Eye (tissue), 1 donor: ENCODE measurements around the gene LPCAT1.
A peak's percentile ranks its signal among the peaks of the same experiment; 100 is the strongest.

ENCODE experiments used
- DNase-seq: peaks from one replicate; pipeline ENCODE4 v3.0.0-alpha.2; 2015

Gene LPCAT1

GRCh38 chr5:1493413-1493812, 30.3 kb downstream of the LPCAT1 start:
- DNase-seq: no peak

GRCh38 chr5:1492757-1493156, 31.0 kb downstream of the LPCAT1 start:
- no peak for DNase-seq

- DNase-seq: no peak
Measured at GRCh38 chr5:1490376-1490775, 33.4 kb downstream of the LPCAT1 start.

GRCh38 chr5:1489754-1490153, 34.0 kb downstream of the LPCAT1 start:
- no peak for DNase-seq

GRCh38 chr5:1488882-1489680, 34.7 kb downstream of the LPCAT1 start:
- DNase-seq: no peak

- DNase-seq: no peak
Measured at GRCh38 chr5:1487079-1487764, 36.5 kb downstream of the LPCAT1 start.

GRCh38 chr5:1486271-1486670, 37.5 kb downstream of the LPCAT1 start:
- DNase-seq: no peak

GRCh38 chr5:1485579-1486118, 38.1 kb downstream of the LPCAT1 start:
- DNase-seq: no peak

- DNase-seq: no peak
Measured at GRCh38 chr5:1484730-1485578, 38.8 kb downstream of the LPCAT1 start.

- DNase-seq: no peak
Measured at GRCh38 chr5:1483856-1484729, 39.7 kb downstream of the LPCAT1 start.

- no peak for DNase-seq
Measured at GRCh38 chr5:1483064-1483463, 40.7 kb downstream of the LPCAT1 start.

- DNase-seq: no peak
Measured at GRCh38 chr5:1481959-1482331, 41.8 kb downstream of the LPCAT1 start.

- no peak for DNase-seq
Measured at GRCh38 chr5:1481266-1481958, 42.3 kb downstream of the LPCAT1 start.

- no peak for DNase-seq
Measured at GRCh38 chr5:1480806-1481205, 43.0 kb downstream of the LPCAT1 start.

- no peak for DNase-seq
Measured at GRCh38 chr5:1480217-1480616, 43.5 kb downstream of the LPCAT1 start.

- peak; percentile 41 for DNase-seq
Measured at GRCh38 chr5:1479581-1480188, 44.1 kb downstream of the LPCAT1 start.

GRCh38 chr5:1479066-1479465, 44.7 kb downstream of the LPCAT1 start:
- DNase-seq: no peak

- no peak for DNase-seq
Measured at GRCh38 chr5:1478271-1479035, 45.3 kb downstream of the LPCAT1 start.

GRCh38 chr5:1477341-1477740, 46.4 kb downstream of the LPCAT1 start:
- no peak for DNase-seq

GRCh38 chr5:1476967-1477310, 46.8 kb downstream of the LPCAT1 start:
- DNase-seq: no peak
